ENCODE data around the gene BMAL1.
"Not testable (repeated sequence)": the region's sequence is repeated elsewhere in the genome, so short reads cannot be mapped to it uniquely, and the experiment has no call there.

BMAL1 gene

GRCh38 chr11:13391217-13391616 is 113.6 kb downstream of the BMAL1 start:
- DNase-seq: no peak

- not testable (repeated sequence) for DNase-seq
Observed at GRCh38 chr11:13398335-13398734, 120.7 kb downstream of the BMAL1 start.

GRCh38 chr11:13405220-13405619 is 127.6 kb downstream of the BMAL1 start:
- no peak for DNase-seq

- no peak for DNase-seq
Observed at GRCh38 chr11:13415201-13415600, 137.6 kb downstream of the BMAL1 start.

GRCh38 chr11:13421561-13421960 is 144.0 kb downstream of the BMAL1 start:
- DNase-seq: no peak

GRCh38 chr11:13423372-13423771 is 145.8 kb downstream of the BMAL1 start:
- DNase-seq: no peak

- no peak for DNase-seq
Observed at GRCh38 chr11:13427440-13427839, 149.8 kb downstream of the BMAL1 start.

GRCh38 chr11:13429288-13429687 is 151.7 kb downstream of the BMAL1 start:
- no peak for DNase-seq

- no peak for DNase-seq
Observed at GRCh38 chr11:13429836-13430235, 152.2 kb downstream of the BMAL1 start.

- DNase-seq: no peak
Observed at GRCh38 chr11:13433437-13433836, 155.8 kb downstream of the BMAL1 start.

GRCh38 chr11:13434247-13435205 is 156.9 kb downstream of the BMAL1 start:
- DNase-seq: peak; percentile 32

GRCh38 chr11:13436836-13437235 is 159.2 kb downstream of the BMAL1 start:
- DNase-seq: not testable (repeated sequence)
